H1 (cell line): ENCODE measurements around the gene LBP. TPM values are rescaled to one million over a fixed set of nuclear protein-coding genes. Genes with fewer than 3 reads are reported as not detected.

Experiments used
- ATF3 ChIP-seq: IDR thresholded peaks from 2 replicates; pipeline ENCODE4 v1.6.1; 2011; ENCODE audit warnings: low read depth, mild to moderate bottlenecking, low read length; ENCODE audit not compliant: insufficient read depth
- BCL11A ChIP-seq, 2 experiments: IDR thresholded peaks; one replicate each; pipeline ENCODE4 v1.6.1; 2011; ENCODE audit warnings: low read depth in 2 of 2, low read length in 2 of 2, mild to moderate bottlenecking in 2 of 2
- EP300 ChIP-seq, 2 experiments: IDR thresholded peaks; 1 replicate in 1 of 2; 2 replicates in 1 of 2; pipeline ENCODE4 v1.6.1; 2011 to 2012; ENCODE audit warnings: low read depth in 2 of 2, low read length in 2 of 2, mild to moderate bottlenecking in 2 of 2, borderline replicate concordance in 1 of 2, inconsistent platforms in 1 of 2, moderate library complexity in 1 of 2
- SP2 ChIP-seq: IDR thresholded peaks from 2 replicates; pipeline ENCODE4 v1.6.1; 2012; ENCODE audit warnings: mild to moderate bottlenecking, low read length, inconsistent platforms
- SUZ12 ChIP-seq: fragments of 200-600 bp; sonication (generic); IDR thresholded peaks from 2 replicates; pipeline ENCODE4 v1.6.1; 2012; ENCODE audit warnings: mild to moderate bottlenecking, inconsistent platforms, low read length, moderate library complexity, mixed read lengths
- TAF1 ChIP-seq: IDR thresholded peaks from 2 replicates; pipeline ENCODE4 v1.6.1; 2011; ENCODE audit warnings: mild to moderate bottlenecking, low read depth, low read length
- TBP ChIP-seq: IDR thresholded peaks from 2 replicates; pipeline ENCODE4 v1.6.1; 2011; ENCODE audit warnings: low read depth, low read length, improper control_type of control experiment
- TCF12 ChIP-seq: IDR thresholded peaks from 2 replicates; pipeline ENCODE4 v1.6.1; 2011; ENCODE audit warnings: low read depth, mild to moderate bottlenecking, low read length
- TEAD4 ChIP-seq: IDR thresholded peaks from 2 replicates; pipeline ENCODE4 v1.6.1; 2012; ENCODE audit warnings: low read depth, low read length, inconsistent platforms, mixed read lengths
- polyA plus RNA-seq, 7 experiments: library from polyadenylated mRNA; depleted of rRNA in 3 of 7; stranded (reverse) in 5 of 7; unstranded in 2 of 7; fragments of >200 nt in 5 of 7; fragments of 200-250 nt in 2 of 7; gene quantifications; 1 replicate in 5 of 7; 2 replicates in 1 of 7; 4 replicates in 1 of 7; pipeline versions ENCODE4 v1.2.1 to v1.2.3, GENCODE V29; 2011 to 2013; ENCODE audit warnings: missing spikeins in 2 of 7, mixed read lengths in 2 of 7
- total RNA-seq: library from RNA; stranded (reverse); fragmentation: NEBNext Ultra II Directional; extraction: Animal tissue kit (Norgen Biotek cat#: 25700); gene quantifications from 2 replicates; pipeline ENCODE4 v1.2.1, GENCODE V29; 2021
- TF ChIP-seq, protein P1 (sequence below): fragments of 300-600 bp; sonication (generic); IDR thresholded peaks from 2 replicates; pipeline ENCODE4 v1.7.1; 2012; ENCODE audit warnings: low read length, moderate library complexity, mild to moderate bottlenecking, inconsistent platforms; ENCODE audit not compliant: insufficient replicate concordance

Gene LBP
- total and polyA plus RNA-seq, 2 of the 8 experiments (the other 6 are each of a cell fraction or from before 2014, with no cell fraction given): 0.60 to 0.63 TPM

GRCh38 chr20:38355161-38356012 is 9.1 kb downstream of the LBP start (continued):
- TF ChIP-seq, protein P1, sequence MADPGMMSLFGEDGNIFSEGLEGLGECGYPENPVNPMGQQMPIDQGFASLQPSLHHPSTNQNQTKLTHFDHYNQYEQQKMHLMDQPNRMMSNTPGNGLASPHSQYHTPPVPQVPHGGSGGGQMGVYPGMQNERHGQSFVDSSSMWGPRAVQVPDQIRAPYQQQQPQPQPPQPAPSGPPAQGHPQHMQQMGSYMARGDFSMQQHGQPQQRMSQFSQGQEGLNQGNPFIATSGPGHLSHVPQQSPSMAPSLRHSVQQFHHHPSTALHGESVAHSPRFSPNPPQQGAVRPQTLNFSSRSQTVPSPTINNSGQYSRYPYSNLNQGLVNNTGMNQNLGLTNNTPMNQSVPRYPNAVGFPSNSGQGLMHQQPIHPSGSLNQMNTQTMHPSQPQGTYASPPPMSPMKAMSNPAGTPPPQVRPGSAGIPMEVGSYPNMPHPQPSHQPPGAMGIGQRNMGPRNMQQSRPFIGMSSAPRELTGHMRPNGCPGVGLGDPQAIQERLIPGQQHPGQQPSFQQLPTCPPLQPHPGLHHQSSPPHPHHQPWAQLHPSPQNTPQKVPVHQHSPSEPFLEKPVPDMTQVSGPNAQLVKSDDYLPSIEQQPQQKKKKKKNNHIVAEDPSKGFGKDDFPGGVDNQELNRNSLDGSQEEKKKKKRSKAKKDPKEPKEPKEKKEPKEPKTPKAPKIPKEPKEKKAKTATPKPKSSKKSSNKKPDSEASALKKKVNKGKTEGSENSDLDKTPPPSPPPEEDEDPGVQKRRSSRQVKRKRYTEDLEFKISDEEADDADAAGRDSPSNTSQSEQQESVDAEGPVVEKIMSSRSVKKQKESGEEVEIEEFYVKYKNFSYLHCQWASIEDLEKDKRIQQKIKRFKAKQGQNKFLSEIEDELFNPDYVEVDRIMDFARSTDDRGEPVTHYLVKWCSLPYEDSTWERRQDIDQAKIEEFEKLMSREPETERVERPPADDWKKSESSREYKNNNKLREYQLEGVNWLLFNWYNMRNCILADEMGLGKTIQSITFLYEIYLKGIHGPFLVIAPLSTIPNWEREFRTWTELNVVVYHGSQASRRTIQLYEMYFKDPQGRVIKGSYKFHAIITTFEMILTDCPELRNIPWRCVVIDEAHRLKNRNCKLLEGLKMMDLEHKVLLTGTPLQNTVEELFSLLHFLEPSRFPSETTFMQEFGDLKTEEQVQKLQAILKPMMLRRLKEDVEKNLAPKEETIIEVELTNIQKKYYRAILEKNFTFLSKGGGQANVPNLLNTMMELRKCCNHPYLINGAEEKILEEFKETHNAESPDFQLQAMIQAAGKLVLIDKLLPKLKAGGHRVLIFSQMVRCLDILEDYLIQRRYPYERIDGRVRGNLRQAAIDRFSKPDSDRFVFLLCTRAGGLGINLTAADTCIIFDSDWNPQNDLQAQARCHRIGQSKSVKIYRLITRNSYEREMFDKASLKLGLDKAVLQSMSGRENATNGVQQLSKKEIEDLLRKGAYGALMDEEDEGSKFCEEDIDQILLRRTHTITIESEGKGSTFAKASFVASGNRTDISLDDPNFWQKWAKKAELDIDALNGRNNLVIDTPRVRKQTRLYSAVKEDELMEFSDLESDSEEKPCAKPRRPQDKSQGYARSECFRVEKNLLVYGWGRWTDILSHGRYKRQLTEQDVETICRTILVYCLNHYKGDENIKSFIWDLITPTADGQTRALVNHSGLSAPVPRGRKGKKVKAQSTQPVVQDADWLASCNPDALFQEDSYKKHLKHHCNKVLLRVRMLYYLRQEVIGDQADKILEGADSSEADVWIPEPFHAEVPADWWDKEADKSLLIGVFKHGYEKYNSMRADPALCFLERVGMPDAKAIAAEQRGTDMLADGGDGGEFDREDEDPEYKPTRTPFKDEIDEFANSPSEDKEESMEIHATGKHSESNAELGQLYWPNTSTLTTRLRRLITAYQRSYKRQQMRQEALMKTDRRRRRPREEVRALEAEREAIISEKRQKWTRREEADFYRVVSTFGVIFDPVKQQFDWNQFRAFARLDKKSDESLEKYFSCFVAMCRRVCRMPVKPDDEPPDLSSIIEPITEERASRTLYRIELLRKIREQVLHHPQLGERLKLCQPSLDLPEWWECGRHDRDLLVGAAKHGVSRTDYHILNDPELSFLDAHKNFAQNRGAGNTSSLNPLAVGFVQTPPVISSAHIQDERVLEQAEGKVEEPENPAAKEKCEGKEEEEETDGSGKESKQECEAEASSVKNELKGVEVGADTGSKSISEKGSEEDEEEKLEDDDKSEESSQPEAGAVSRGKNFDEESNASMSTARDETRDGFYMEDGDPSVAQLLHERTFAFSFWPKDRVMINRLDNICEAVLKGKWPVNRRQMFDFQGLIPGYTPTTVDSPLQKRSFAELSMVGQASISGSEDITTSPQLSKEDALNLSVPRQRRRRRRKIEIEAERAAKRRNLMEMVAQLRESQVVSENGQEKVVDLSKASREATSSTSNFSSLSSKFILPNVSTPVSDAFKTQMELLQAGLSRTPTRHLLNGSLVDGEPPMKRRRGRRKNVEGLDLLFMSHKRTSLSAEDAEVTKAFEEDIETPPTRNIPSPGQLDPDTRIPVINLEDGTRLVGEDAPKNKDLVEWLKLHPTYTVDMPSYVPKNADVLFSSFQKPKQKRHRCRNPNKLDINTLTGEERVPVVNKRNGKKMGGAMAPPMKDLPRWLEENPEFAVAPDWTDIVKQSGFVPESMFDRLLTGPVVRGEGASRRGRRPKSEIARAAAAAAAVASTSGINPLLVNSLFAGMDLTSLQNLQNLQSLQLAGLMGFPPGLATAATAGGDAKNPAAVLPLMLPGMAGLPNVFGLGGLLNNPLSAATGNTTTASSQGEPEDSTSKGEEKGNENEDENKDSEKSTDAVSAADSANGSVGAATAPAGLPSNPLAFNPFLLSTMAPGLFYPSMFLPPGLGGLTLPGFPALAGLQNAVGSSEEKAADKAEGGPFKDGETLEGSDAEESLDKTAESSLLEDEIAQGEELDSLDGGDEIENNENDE: no peak
- TF ChIP-seq SP2: no peak
- no peak for TF ChIP-seq TAF1
- TF ChIP-seq TBP: no peak
- no peak for TF ChIP-seq EP300 (IDR thresholded peaks at IDR 0.05; ENCODE audit: borderline replicate concordance in 1 of 2, low read depth in 2 of 2, low read length in 2 of 2)
- TF ChIP-seq ATF3: no peak
- no peak for TF ChIP-seq TCF12
- TF ChIP-seq BCL11A (IDR thresholded peaks at IDR 0.05; ENCODE audit: low read depth in 2 of 2, low read length in 2 of 2): no peak
- no peak for TF ChIP-seq SUZ12
- no peak for TF ChIP-seq TEAD4
